GM12878 (cell line): Measurements from ENCODE around the gene AK8. TPM values are rescaled to one million over a fixed set of nuclear protein-coding genes. Genes with fewer than 3 reads are reported as not detected.

Source experiments
- ATAC-seq: fragments of 200-7000 bp; cut with Tn5 transposase; 3 replicates; pipeline ENCODE4 v1.9.1; 2020; ENCODE audit warnings: mild to moderate bottlenecking, moderate library complexity
- BruUV-seq: library from RNA; stranded (reverse); fragments of 400-500 nt; replicated peaks from 2 replicates; lab custom pipeline; 2021; lab: Mats Ljungman, UMichigan
- CTCF ChIA-PET: fragments of 300-600 bp; sonication (Branson Sonifier 250); formaldehyde crosslinking; extraction: SDS; loops from one replicate; lab custom pipeline; 2021; ENCODE audit warnings: inconsistent platforms; lab: Yijun Ruan, JAX
- POLR2A ChIA-PET: fragments of 350-600 bp; formaldehyde crosslinking; extraction: SDS; loops from one replicate; lab custom pipeline; 2021; ENCODE audit warnings: inconsistent platforms; lab: Charles Lee
- RAD21 ChIA-PET: fragments of 300-600 bp; sonication (Branson Sonifier 250); formaldehyde crosslinking; loops from one replicate; lab custom pipeline; 2023; ENCODE audit warnings: antibody characterized with exemption; ENCODE audit not compliant: unreplicated experiment; lab: Charles Lee
- SMC1A ChIA-PET: fragments of 300-600 bp; sonication (Branson Sonifier 250); formaldehyde crosslinking; loops from one replicate; lab custom pipeline; 2023; ENCODE audit not compliant: unreplicated experiment, uncharacterized antibody; lab: Charles Lee
- DNase-seq: peaks from one replicate; pipeline ENCODE4 v3.0.0-alpha.2; 2011; ENCODE audit warnings: low read depth, low spot score
- FAIRE-seq: peaks from 3 replicates; lab custom pipeline; 2011; peaks lifted over from hg19 to GRCh38; lab: Jason Lieb, UNC
- H2AFZ ChIP-seq: 2 replicates; pipeline ENCODE4 v1.6.0; 2011; ENCODE audit warnings: low read depth, low read length, control low read depth; ENCODE audit not compliant: control insufficient read depth
- H3K27ac ChIP-seq: 2 replicates; pipeline ENCODE4 v1.5.1; 2011; ENCODE audit warnings: control low read depth; ENCODE audit not compliant: control insufficient read depth, insufficient read depth
- H3K27me3 ChIP-seq, 2 experiments: replicated peaks in 1 of 2; 2 replicates each; pipeline versions ENCODE4 v1.6.0 to v1.6.1; 2011; ENCODE audit warnings: low read length in 1 of 2; ENCODE audit not compliant: control insufficient read depth in 2 of 2, insufficient read depth in 2 of 2
- H3K36me3 ChIP-seq, 2 experiments: 2 replicates each; pipeline ENCODE4 v1.5.1; 2011; ENCODE audit warnings: low read length in 1 of 2; ENCODE audit not compliant: control insufficient read depth in 2 of 2, insufficient read depth in 2 of 2
- H3K4me1 ChIP-seq: 2 replicates; pipeline ENCODE4 v1.6.1; 2011; ENCODE audit warnings: mild to moderate bottlenecking, low read length, moderate library complexity, mixed read lengths; ENCODE audit not compliant: control insufficient read depth, insufficient read depth
- H3K4me2 ChIP-seq: 2 replicates; pipeline ENCODE4 v1.6.0; 2011; ENCODE audit warnings: control low read depth; ENCODE audit not compliant: control insufficient read depth, insufficient read depth
- H3K4me3 ChIP-seq: fragments of 200-600 bp; sonication (generic); 2 replicates; pipeline ENCODE4 v1.5.1; 2016
- H3K79me2 ChIP-seq: 2 replicates; pipeline ENCODE4 v1.6.0; 2011; ENCODE audit warnings: low read length; ENCODE audit not compliant: control insufficient read depth, insufficient read depth
- H3K9ac ChIP-seq: 2 replicates; pipeline ENCODE4 v1.8.0; 2011; ENCODE audit warnings: low read length, control low read depth, mixed read lengths; ENCODE audit not compliant: control insufficient read depth, insufficient read depth
- H3K9me3 ChIP-seq: replicated peaks from 3 replicates; pipeline ENCODE4 v1.5.1; 2011; ENCODE audit warnings: mild to moderate bottlenecking, low read length; ENCODE audit not compliant: control insufficient read depth, insufficient read depth
- H4K20me1 ChIP-seq: 2 replicates; pipeline ENCODE4 v1.6.0; 2011; ENCODE audit not compliant: control insufficient read depth, insufficient read depth
- EED ChIP-seq: sonication (generic); IDR thresholded peaks from 2 replicates; pipeline ENCODE4 v1.6.1; 2016; ENCODE audit warnings: antibody characterized with exemption, low read depth
- FOXK2 ChIP-seq: fragments of 450-650 bp; IDR thresholded peaks from 2 replicates; pipeline ENCODE4 v1.6.1; 2017; ENCODE audit warnings: mild to moderate bottlenecking, moderate library complexity
- LARP7 ChIP-seq: fragments of 450-650 bp; IDR thresholded peaks from 2 replicates; pipeline ENCODE4 v1.6.1; 2017; ENCODE audit warnings: mild to moderate bottlenecking
- MEF2A ChIP-seq: IDR thresholded peaks from 2 replicates; pipeline ENCODE4 v1.6.1; 2011; ENCODE audit warnings: low read depth, mild to moderate bottlenecking, low read length, moderate library complexity; ENCODE audit not compliant: insufficient read depth
- SIX5 ChIP-seq: IDR thresholded peaks from 2 replicates; pipeline ENCODE4 v1.6.1; 2011; ENCODE audit warnings: mild to moderate bottlenecking, low read depth, low read length, moderate library complexity; ENCODE audit not compliant: severe bottlenecking
- SMC3 ChIP-seq: IDR thresholded peaks from 2 replicates; pipeline ENCODE4 v1.6.1; 2011; ENCODE audit warnings: low read length, improper control_type of control experiment, borderline replicate concordance
- SP1 ChIP-seq: IDR thresholded peaks from one replicate; pipeline ENCODE4 v1.6.1; 2011; ENCODE audit warnings: low read depth, low read length
- ZNF592 ChIP-seq: fragments of 450-650 bp; IDR thresholded peaks from 2 replicates; pipeline ENCODE4 v1.6.1; 2017; ENCODE audit warnings: mild to moderate bottlenecking, moderate library complexity
- WGBS: methylation state at CpG from one replicate; pipeline ENCODE4 v1.1.6; 2016; ENCODE audit warnings: low lambda C conversion rate; ENCODE audit not compliant: insufficient replicate concordance, insufficient coverage; ENCODE audit errors: missing lambda C conversion rate; 5-methylcytosine and 5-hydroxymethylcytosine counted together
- in situ Hi-C: fragments of 300-500 bp; cut with MboI; formaldehyde crosslinking; loops from 9 replicates; pipeline ENCODE4 v1.14.3; 2018; ENCODE audit warnings: mixed read lengths
- intact Hi-C: fragments of 100-400 bp; cut with micrococcal nuclease; formaldehyde crosslinking; loops from one replicate; pipeline ENCODE4 v1.14.2; 2022; ENCODE audit not compliant: unreplicated experiment
- polyA plus RNA-seq, 11 experiments: library from polyadenylated mRNA; depleted of rRNA in 4 of 11; unstranded in 6 of 11; stranded (reverse) in 5 of 11; fragments of >200 nt; fragmentation: Nextera tagmentation in 4 of 11; fragmentation: Illumina TruSeq in 1 of 11; extraction: Ambion mirVana in 4 of 11; extraction: Trizol in 1 of 11; gene quantifications; 1 replicate in 1 of 11; 2 replicates in 10 of 11; pipeline versions ENCODE4 v1.2.1 to v1.2.3, GENCODE V29; 2011 to 2016; ENCODE audit warnings: inconsistent platforms in 2 of 11, missing spikeins in 2 of 11, low read depth in 1 of 11
- total RNA-seq, 4 experiments: library from RNA; depleted of rRNA in 3 of 4; stranded (reverse); fragments of >200 nt in 3 of 4; fragmentation: Illumina TruSeq in 1 of 4; extraction: Trizol in 1 of 4; gene quantifications; 2 replicates each; pipeline versions ENCODE4 v1.2.1 to v1.2.3, GENCODE V29; 2013 to 2021
- TF ChIP-seq, protein P1 (sequence below): IDR thresholded peaks from 2 replicates; pipeline ENCODE4 v1.6.1; 2011; ENCODE audit warnings: low read depth, mild to moderate bottlenecking, low read length, moderate library complexity, borderline replicate concordance; ENCODE audit errors: extremely low read depth
- TF ChIP-seq, protein P2 (sequence below): fragments of 450-650 bp; IDR thresholded peaks from 2 replicates; pipeline ENCODE4 v1.6.1; 2017; ENCODE audit warnings: antibody characterized with exemption, mild to moderate bottlenecking, moderate library complexity
- TF ChIP-seq, protein P3 (sequence below): fragments of 450-650 bp; IDR thresholded peaks from 2 replicates; pipeline ENCODE4 v1.6.1; 2018; ENCODE audit warnings: borderline replicate concordance, mild to moderate bottlenecking; ENCODE audit not compliant: partially characterized antibody

Gene AK8
- total and polyA plus RNA-seq, 10 of the 15 experiments (the other 5 are each of a cell fraction or from before 2014, with no cell fraction given) = 0.03 to 0.12 (median 0.06) TPM; not detected in 5

GRCh38 chr9:132837501-132838286 is 40.4 kb downstream of the AK8 start:
- H3K36me3 ChIP-seq = no peaks in the 10 kb centered on the region
- no peaks in the 10 kb centered on the region for H4K20me1 ChIP-seq
- H3K9me3 ChIP-seq = no peaks in the 10 kb centered on the region
- SMC1A ChIA-PET = no interaction called here
- RAD21 ChIA-PET = no interaction called here
- no peak for FAIRE-seq
- BruUV-seq = no TSS peak
- no peak for DNase-seq
- CTCF ChIA-PET = interaction anchor here (0.8 kb wide), 1 partner anchor 11 kb away, joined by 3 read pairs; no protein-coding TSS in a partner anchor
- in situ Hi-C loops (no loop called here), intact Hi-C loops (no loop called here)
- no peak overlapping the region for H3K4me3 ChIP-seq
- H3K79me2 ChIP-seq = no peaks in the 10 kb centered on the region
- H3K4me1 ChIP-seq = no peaks in the 10 kb centered on the region
- POLR2A ChIA-PET = no interaction called here
- WGBS = 50% methylated on average over 16 of the region's 16 CpGs
- no peak overlapping the region for H2AFZ ChIP-seq
- no peak for ATAC-seq
- no peaks in the 10 kb centered on the region; a peak in 2 of 4 replicates for H3K27me3 ChIP-seq
- no peak overlapping the region for H3K27ac ChIP-seq
- no peak overlapping the region for H3K9ac ChIP-seq
- no peak overlapping the region for H3K4me2 ChIP-seq
- TF ChIP-seq LARP7 (no peak), EED (no peak), SP1 (no peak), MEF2A (no peak), SMC3 (no peak), FOXK2 (no peak), SIX5 (no peak), ZNF592 (no peak)
- TF ChIP-seq, protein P1, sequence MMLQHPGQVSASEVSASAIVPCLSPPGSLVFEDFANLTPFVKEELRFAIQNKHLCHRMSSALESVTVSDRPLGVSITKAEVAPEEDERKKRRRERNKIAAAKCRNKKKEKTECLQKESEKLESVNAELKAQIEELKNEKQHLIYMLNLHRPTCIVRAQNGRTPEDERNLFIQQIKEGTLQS = no peak
- TF ChIP-seq, protein P2, sequence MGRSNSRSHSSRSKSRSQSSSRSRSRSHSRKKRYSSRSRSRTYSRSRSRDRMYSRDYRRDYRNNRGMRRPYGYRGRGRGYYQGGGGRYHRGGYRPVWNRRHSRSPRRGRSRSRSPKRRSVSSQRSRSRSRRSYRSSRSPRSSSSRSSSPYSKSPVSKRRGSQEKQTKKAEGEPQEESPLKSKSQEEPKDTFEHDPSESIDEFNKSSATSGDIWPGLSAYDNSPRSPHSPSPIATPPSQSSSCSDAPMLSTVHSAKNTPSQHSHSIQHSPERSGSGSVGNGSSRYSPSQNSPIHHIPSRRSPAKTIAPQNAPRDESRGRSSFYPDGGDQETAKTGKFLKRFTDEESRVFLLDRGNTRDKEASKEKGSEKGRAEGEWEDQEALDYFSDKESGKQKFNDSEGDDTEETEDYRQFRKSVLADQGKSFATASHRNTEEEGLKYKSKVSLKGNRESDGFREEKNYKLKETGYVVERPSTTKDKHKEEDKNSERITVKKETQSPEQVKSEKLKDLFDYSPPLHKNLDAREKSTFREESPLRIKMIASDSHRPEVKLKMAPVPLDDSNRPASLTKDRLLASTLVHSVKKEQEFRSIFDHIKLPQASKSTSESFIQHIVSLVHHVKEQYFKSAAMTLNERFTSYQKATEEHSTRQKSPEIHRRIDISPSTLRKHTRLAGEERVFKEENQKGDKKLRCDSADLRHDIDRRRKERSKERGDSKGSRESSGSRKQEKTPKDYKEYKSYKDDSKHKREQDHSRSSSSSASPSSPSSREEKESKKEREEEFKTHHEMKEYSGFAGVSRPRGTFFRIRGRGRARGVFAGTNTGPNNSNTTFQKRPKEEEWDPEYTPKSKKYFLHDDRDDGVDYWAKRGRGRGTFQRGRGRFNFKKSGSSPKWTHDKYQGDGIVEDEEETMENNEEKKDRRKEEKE = no peak
- TF ChIP-seq, protein P3, sequence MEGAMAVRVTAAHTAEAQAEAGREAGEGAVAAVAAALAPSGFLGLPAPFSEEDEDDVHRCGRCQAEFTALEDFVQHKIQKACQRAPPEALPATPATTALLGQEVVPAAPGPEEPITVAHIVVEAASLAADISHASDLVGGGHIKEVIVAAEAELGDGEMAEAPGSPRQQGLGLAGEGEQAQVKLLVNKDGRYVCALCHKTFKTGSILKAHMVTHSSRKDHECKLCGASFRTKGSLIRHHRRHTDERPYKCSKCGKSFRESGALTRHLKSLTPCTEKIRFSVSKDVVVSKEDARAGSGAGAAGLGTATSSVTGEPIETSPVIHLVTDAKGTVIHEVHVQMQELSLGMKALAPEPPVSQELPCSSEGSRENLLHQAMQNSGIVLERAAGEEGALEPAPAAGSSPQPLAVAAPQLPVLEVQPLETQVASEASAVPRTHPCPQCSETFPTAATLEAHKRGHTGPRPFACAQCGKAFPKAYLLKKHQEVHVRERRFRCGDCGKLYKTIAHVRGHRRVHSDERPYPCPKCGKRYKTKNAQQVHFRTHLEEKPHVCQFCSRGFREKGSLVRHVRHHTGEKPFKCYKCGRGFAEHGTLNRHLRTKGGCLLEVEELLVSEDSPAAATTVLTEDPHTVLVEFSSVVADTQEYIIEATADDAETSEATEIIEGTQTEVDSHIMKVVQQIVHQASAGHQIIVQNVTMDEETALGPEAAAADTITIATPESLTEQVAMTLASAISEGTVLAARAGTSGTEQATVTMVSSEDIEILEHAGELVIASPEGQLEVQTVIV = no peak
